HEK293 (cell line): ENCODE measurements around the gene CLTC.

ENCODE experiments used
- CTCF ChIA-PET: fragments of 350-600 bp; formaldehyde crosslinking; extraction: SDS; loops from one replicate; lab custom pipeline; 2021; ENCODE audit warnings: antibody characterized with exemption; lab: Yijun Ruan, JAX
- POLR2A ChIA-PET: fragments of 300-600 bp; formaldehyde crosslinking; extraction: SDS; loops from one replicate; lab custom pipeline; 2020; ENCODE audit warnings: antibody characterized with exemption, inconsistent platforms; lab: Yijun Ruan, JAX
- H3K27ac ChIP-seq: fragments of 200-500 bp; sonication (Bioruptor generic); 2 replicates; pipeline ENCODE4 v1.5.1; 2014; ENCODE audit warnings: low read depth, low read length, control low read depth, inconsistent platforms; ENCODE audit errors: extremely low read depth
- H3K36me3 ChIP-seq, 2 experiments: fragments of 200-500 bp in 1 of 2; sonication (Bioruptor generic) in 1 of 2; 1 replicate in 1 of 2; 2 replicates in 1 of 2; pipeline ENCODE4 v1.5.1; 2014 to 2017; ENCODE audit warnings: inconsistent platforms in 2 of 2, low read length in 2 of 2; ENCODE audit not compliant: control insufficient read depth in 2 of 2, insufficient read depth in 1 of 2
- H3K4me1 ChIP-seq: fragments of 200-500 bp; sonication (Bioruptor generic); 2 replicates; pipeline ENCODE4 v1.5.1; 2014; ENCODE audit warnings: mild to moderate bottlenecking, low read length, inconsistent platforms; ENCODE audit not compliant: control insufficient read depth, insufficient read depth
- H3K4me3 ChIP-seq: 2 replicates; pipeline ENCODE4 v1.5.1; 2011; ENCODE audit warnings: low read depth, mild to moderate bottlenecking, control low read depth, low read length, moderate library complexity
- H3K9me3 ChIP-seq: fragments of 200-500 bp; sonication (Bioruptor generic); 2 replicates; pipeline ENCODE4 v1.5.1; 2014; ENCODE audit warnings: low read depth, low read length, inconsistent platforms; ENCODE audit not compliant: control insufficient read depth, insufficient read depth
- HOXC10 ChIP-seq: sonication (generic); formaldehyde crosslinking; IDR thresholded peaks from 2 replicates; pipeline ENCODE4 v1.8.1; 2023; ENCODE audit warnings: mild to moderate bottlenecking, missing genetic modification reagents
- KLF1 ChIP-seq: fragments of 450-650 bp; formaldehyde crosslinking; IDR thresholded peaks from 2 replicates; pipeline ENCODE4 v1.5.1; 2016; ENCODE audit warnings: missing biosample characterization, missing genetic modification characterization
- KLF16 ChIP-seq: fragments of 450-650 bp; formaldehyde crosslinking; IDR thresholded peaks from 2 replicates; pipeline ENCODE4 v1.5.1; 2017; ENCODE audit warnings: missing biosample characterization, missing genetic modification characterization
- KLF8 ChIP-seq: fragments of 450-650 bp; formaldehyde crosslinking; IDR thresholded peaks from 2 replicates; pipeline ENCODE4 v1.5.1; 2016; ENCODE audit warnings: missing biosample characterization, missing genetic modification characterization
- PRDM1 ChIP-seq: fragments of 450-650 bp; formaldehyde crosslinking; IDR thresholded peaks from 2 replicates; pipeline ENCODE4; 2016; ENCODE audit warnings: missing biosample characterization, missing genetic modification characterization
- RBAK ChIP-seq: fragments of 450-650 bp; formaldehyde crosslinking; IDR thresholded peaks from 2 replicates; pipeline ENCODE4 v1.5.1; 2016; ENCODE audit warnings: missing biosample characterization, missing genetic modification characterization
- SALL2 ChIP-seq: fragments of 450-650 bp; formaldehyde crosslinking; IDR thresholded peaks from 2 replicates; pipeline ENCODE4 v1.5.0; 2017; ENCODE audit warnings: missing biosample characterization, mild to moderate bottlenecking, missing genetic modification characterization, borderline replicate concordance
- ZBTB21 ChIP-seq: fragments of 450-650 bp; formaldehyde crosslinking; IDR thresholded peaks from 2 replicates; pipeline ENCODE4 v1.5.1; 2017; ENCODE audit warnings: missing biosample characterization, missing genetic modification characterization
- ZBTB26 ChIP-seq: fragments of 450-650 bp; formaldehyde crosslinking; optimal IDR thresholded peaks from 2 replicates; pipeline ENCODE3; 2016; ENCODE audit warnings: missing biosample characterization, mild to moderate bottlenecking, missing genetic modification characterization
- ZNF26 ChIP-seq: fragments of 450-650 bp; formaldehyde crosslinking; IDR thresholded peaks from 2 replicates; pipeline ENCODE4 v1.5.1; 2016; ENCODE audit warnings: missing biosample characterization, missing genetic modification characterization
- ZNF398 ChIP-seq: fragments of 450-650 bp; formaldehyde crosslinking; IDR thresholded peaks from 2 replicates; pipeline ENCODE4 v1.5.1; 2017; ENCODE audit warnings: missing biosample characterization, missing genetic modification characterization
- ZNF501 ChIP-seq: fragments of 450-650 bp; formaldehyde crosslinking; IDR thresholded peaks from 2 replicates; pipeline ENCODE4 v1.5.1; 2016; ENCODE audit warnings: missing biosample characterization, missing genetic modification characterization
- ZNF530 ChIP-seq: fragments of 450-650 bp; formaldehyde crosslinking; IDR thresholded peaks from 2 replicates; pipeline ENCODE4 v1.5.1; 2016; ENCODE audit warnings: low read depth, missing biosample characterization, missing genetic modification characterization
- ZNF610 ChIP-seq: fragments of 450-650 bp; formaldehyde crosslinking; IDR thresholded peaks from 2 replicates; pipeline ENCODE4 v1.5.1; 2016; ENCODE audit warnings: missing biosample characterization, missing genetic modification characterization, borderline replicate concordance
- ZNF645 ChIP-seq: fragments of 450-650 bp; formaldehyde crosslinking; IDR thresholded peaks from 2 replicates; pipeline ENCODE4; 2016; ENCODE audit warnings: missing biosample characterization, missing genetic modification characterization
- ZNF660 ChIP-seq: fragments of 450-650 bp; IDR thresholded peaks from 2 replicates; pipeline ENCODE4 v1.5.1; 2018; ENCODE audit warnings: missing biosample characterization, mild to moderate bottlenecking, missing genetic modification characterization
- ZNF677 ChIP-seq: fragments of 450-650 bp; IDR thresholded peaks from 2 replicates; pipeline ENCODE4 v1.5.0; 2018; ENCODE audit warnings: missing biosample characterization, mild to moderate bottlenecking, missing genetic modification characterization, moderate library complexity
- ZXDB ChIP-seq: fragments of 450-650 bp; formaldehyde crosslinking; IDR thresholded peaks from 2 replicates; pipeline ENCODE4 v1.5.1; 2016; ENCODE audit warnings: missing biosample characterization, missing genetic modification characterization
- TF ChIP-seq, protein P1 (sequence below): fragments of 450-650 bp; formaldehyde crosslinking; IDR thresholded peaks from 2 replicates; pipeline ENCODE4 v1.5.1; 2016; ENCODE audit warnings: missing biosample characterization, missing genetic modification characterization, low read depth

Gene CLTC

GRCh38 chr17:59699218-59699617, 79.5 kb downstream of the CLTC start:
- H3K9me3 ChIP-seq, result no peaks in the 10 kb centered on the region
- CTCF ChIA-PET, result interaction anchor here (0.9 to 1.2 kb wide), 2 partner anchors 12 to 160 kb away, joined by 3 to 5 read pairs; no protein-coding TSS in a partner anchor
- peaks cover 45 to 83% of the 10 kb centered on the region in 2 experiments for H3K36me3 ChIP-seq
- no peaks in the 10 kb centered on the region for H3K4me1 ChIP-seq
- H3K4me3 ChIP-seq, result no peak overlapping the region
- H3K27ac ChIP-seq, result no peak overlapping the region
- TF ChIP-seq ZNF677 (tag by site-specific recombination) (no peak), ZNF26 (no peak), ZNF530 (tag by site-specific recombination) (no peak), RBAK (tag by site-specific recombination) (no peak), ZNF501 (tag by site-specific recombination) (no peak)
- TF ChIP-seq, protein P1, sequence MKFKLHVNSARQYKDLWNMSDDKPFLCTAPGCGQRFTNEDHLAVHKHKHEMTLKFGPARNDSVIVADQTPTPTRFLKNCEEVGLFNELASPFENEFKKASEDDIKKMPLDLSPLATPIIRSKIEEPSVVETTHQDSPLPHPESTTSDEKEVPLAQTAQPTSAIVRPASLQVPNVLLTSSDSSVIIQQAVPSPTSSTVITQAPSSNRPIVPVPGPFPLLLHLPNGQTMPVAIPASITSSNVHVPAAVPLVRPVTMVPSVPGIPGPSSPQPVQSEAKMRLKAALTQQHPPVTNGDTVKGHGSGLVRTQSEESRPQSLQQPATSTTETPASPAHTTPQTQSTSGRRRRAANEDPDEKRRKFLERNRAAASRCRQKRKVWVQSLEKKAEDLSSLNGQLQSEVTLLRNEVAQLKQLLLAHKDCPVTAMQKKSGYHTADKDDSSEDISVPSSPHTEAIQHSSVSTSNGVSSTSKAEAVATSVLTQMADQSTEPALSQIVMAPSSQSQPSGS, result no peak
- TF ChIP-seq, all 188 proteins: peak for 0
- POLR2A ChIA-PET, result no interaction called here

GRCh38 chr17:59699786-59700185, 80.1 kb downstream of the CLTC start:
- Histone ChIP-seq H3K9me3 (no peaks in the 10 kb centered on the region), H3K27ac (no peak overlapping the region), H3K4me3 (no peak overlapping the region), H3K36me3 (peaks cover 45 to 81% of the 10 kb centered on the region in 2 experiments)
- CTCF ChIA-PET, result interaction anchor here (1.2 kb wide), 1 partner anchor 13 kb away, joined by 5 read pairs; no protein-coding TSS in a partner anchor
- no peak for TF ChIP-seq HOXC10 (CRISPR knock-in tag)
- TF ChIP-seq, all 188 proteins: peak for 0
- H3K4me1 ChIP-seq, result no peaks in the 10 kb centered on the region
- POLR2A ChIA-PET, result no interaction called here

DNA sequence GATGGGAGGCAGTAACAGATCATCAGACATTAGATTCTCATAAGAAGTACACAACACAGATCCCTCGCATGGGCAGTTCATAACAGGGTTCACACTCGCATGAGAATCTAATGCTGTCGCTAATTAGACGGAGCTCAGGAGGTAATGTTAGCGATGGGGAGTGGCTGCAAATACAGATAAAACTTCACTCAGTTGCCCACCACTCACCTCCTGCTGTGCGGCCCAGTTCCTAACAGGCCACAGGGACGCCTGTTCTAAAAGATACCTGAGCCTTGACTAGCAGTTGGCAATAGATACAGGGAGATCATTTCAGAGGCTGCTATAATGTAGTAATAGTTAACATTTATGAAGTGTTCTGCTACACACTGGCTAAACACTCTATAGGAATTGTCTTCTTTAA, 82.6 kb downstream of the CLTC start:
- H3K27ac ChIP-seq, result no peak overlapping the region
- H3K9me3 ChIP-seq, result no peaks in the 10 kb centered on the region
- POLR2A ChIA-PET, result interaction anchor here (1.0 kb wide), 1 partner anchor 83 kb away, joined by 5 read pairs; the partner anchor contains the start of gene CLTC
- CTCF ChIA-PET, result interaction anchor here (0.7 to 1.2 kb wide), 2 partner anchors 12 to 52 kb away, joined by 3 read pairs; no protein-coding TSS in a partner anchor
- H3K4me1 ChIP-seq, result peaks cover 9% of the 10 kb centered on the region
- H3K4me3 ChIP-seq, result no peak overlapping the region
- TF ChIP-seq ZBTB26 (no peak), PRDM1 (no peak), ZNF610 (tag by site-specific recombination) (peak; percentile 99)
- TF ChIP-seq, all 188 proteins: peak for 1
- H3K36me3 ChIP-seq, result peaks cover 27 to 59% of the 10 kb centered on the region in 2 experiments

DNA sequence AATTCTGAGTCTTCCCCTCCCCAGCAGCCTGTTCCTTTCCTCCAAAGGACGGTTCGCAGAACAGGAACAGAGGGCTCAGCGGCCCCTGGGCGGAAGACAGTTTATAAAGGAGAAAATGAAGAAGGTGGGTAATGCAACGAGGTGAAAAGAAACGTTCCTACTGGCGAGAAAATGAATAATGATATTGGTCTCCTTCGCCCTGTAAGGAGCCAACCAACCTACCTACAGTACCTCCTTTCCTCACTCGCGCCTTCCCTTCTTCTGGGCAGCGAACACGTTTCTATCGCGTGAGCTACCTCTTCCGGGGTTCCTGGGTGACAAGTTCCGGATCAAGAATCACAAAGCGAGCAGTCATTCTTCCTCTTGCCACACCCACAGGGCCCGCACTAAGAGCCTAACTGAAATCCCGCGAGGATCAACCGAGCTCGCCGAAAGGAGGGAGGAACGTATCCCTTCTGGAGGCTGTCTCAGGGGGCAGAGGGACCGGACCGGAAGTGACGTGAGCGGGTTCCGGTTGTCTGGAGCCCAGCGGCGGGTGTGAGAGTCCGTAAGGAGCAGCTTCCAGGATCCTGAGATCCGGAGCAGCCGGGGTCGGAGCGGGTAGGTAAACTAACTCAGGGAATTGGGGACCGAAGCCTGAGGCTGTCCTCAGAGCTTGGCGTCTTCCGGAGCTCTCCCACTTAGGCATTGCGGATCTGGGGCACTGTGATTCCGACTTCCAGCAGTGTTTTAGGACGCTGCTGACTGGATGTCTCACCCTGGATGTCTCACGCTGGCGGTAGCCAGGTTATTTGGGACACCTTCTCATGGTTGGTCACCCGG, 87.7 kb downstream of the CLTC start, which contains the start of the genes PTRH2 and VMP1:
Gene PTRH2, minus strand, starts transcription at position 282 of the 822 bp plus-strand sequence. CDS start 9,452 bp downstream, outside the sequence.
Gene VMP1, plus strand, starts transcription at position 506 of the 822 bp plus-strand sequence. CDS start 23,793 bp downstream, outside the sequence.
- CTCF ChIA-PET, result interaction anchor here (0.6 to 2.3 kb wide), 5 partner anchors 18 to 931 kb away, joined by 3 to 6 read pairs (median 3); no protein-coding TSS in a partner anchor
- peaks cover 16% of the 10 kb centered on the region for H3K4me1 ChIP-seq
- TF ChIP-seq KLF16, result peak; percentile 52; the same call in 1 of the 2 replicates
- peak; percentile 85; the same call in 1 of the 2 replicates for TF ChIP-seq ZXDB (tag by site-specific recombination)
- peak; percentile 66 for TF ChIP-seq KLF8 (tag by site-specific recombination)
- no peak for TF ChIP-seq ZNF645 (tag by site-specific recombination)
- TF ChIP-seq KLF1 (tag by site-specific recombination), result no peak; the same call in 1 of the 2 replicates
- TF ChIP-seq SALL2 (tag by site-specific recombination), result no peak
- TF ChIP-seq ZBTB21, result peak; percentile 79
- TF ChIP-seq ZNF660 (tag by site-specific recombination), result peak; percentile 45
- no peak for TF ChIP-seq ZNF398 (tag by site-specific recombination)

More for the DNA sequence above, 87.7 kb downstream of the CLTC start, which contains the start of the genes PTRH2 and VMP1:
- peak within 1 kb of the TSS; percentile 90 for H3K27ac ChIP-seq
- peak within 1 kb of the TSS; percentile 95 for H3K4me3 ChIP-seq
- H3K36me3 ChIP-seq, result peaks cover 16% of the 10 kb centered on the region in 2 experiments; a peak in 2 of 3 replicates
- POLR2A ChIA-PET, result interaction anchor here (0.5 to 3.0 kb wide), 29 partner anchors 14 to 341 kb away, joined by 3 to 31 read pairs (median 3); partner anchors contain the start of genes CLTC, DHX40, RNFT1 and RPS6KB1
- no peaks in the 10 kb centered on the region for H3K9me3 ChIP-seq
